Spleen (tissue), 7 donors: ENCODE measurements around the gene EHMT1.

ENCODE experiments used
- POLR2AphosphoS5 ChIP-seq, 3 donors: sonication (generic); formaldehyde crosslinking; IDR thresholded peaks; one replicate each; pipeline ENCODE4 v1.5.1; 2017; ENCODE audit warnings: antibody characterized with exemption in 3 of 3
- TF ChIP-seq, protein P1 (sequence below), 11 experiments: fragments of 200-600 bp in 7 of 11; fragments of 450-650 bp in 4 of 11; sonication (generic) in 4 of 11; IDR thresholded peaks in 8 of 11; conservative IDR thresholded peaks in 3 of 11; 1 replicate in 7 of 11; 2 replicates in 4 of 11; pipeline versions ENCODE4 v1.4.0 to v1.8.0; 2016 to 2021; ENCODE audit warnings: antibody characterized with exemption in 11 of 11, inconsistent platforms in 4 of 11, mild to moderate bottlenecking in 1 of 11
- donor health status: DM: no; HTN: no; CAD: no; lungs with moderate emphysema.
- donor health status: DM: no; HTN: no; CAD: no.
- donor health status: DM: no; HTN: no; CAD: no.

DNA sequence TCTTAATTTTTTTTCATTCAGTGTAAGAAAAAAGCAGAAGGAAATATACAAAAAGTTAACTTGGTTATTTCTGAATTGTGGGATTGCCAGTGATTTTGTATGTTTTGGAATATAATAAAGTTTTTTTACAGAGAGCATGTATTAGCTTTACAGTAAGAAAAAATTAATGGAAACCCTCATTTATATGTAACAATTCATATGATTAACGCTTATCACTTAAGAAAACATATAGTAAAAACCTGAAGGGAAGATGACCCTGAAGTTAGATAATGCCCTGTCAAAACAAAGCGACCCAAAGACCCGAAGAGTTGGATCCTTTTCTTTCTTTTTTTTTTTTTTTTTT is 52.4 kb downstream of the EHMT1 start:
- TF ChIP-seq, protein P1, sequence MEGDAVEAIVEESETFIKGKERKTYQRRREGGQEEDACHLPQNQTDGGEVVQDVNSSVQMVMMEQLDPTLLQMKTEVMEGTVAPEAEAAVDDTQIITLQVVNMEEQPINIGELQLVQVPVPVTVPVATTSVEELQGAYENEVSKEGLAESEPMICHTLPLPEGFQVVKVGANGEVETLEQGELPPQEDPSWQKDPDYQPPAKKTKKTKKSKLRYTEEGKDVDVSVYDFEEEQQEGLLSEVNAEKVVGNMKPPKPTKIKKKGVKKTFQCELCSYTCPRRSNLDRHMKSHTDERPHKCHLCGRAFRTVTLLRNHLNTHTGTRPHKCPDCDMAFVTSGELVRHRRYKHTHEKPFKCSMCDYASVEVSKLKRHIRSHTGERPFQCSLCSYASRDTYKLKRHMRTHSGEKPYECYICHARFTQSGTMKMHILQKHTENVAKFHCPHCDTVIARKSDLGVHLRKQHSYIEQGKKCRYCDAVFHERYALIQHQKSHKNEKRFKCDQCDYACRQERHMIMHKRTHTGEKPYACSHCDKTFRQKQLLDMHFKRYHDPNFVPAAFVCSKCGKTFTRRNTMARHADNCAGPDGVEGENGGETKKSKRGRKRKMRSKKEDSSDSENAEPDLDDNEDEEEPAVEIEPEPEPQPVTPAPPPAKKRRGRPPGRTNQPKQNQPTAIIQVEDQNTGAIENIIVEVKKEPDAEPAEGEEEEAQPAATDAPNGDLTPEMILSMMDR (IDR thresholded peaks at IDR 0.05 in 8 of 11, conservative IDR thresholded peaks at IDR 0.05 in 3 of 11), result no peak
- no peak for TF ChIP-seq POLR2AphosphoS5 (IDR thresholded peaks at IDR 0.05)
